Measurements from ENCODE around the gene EMC8.

EMC8 gene

GRCh38 chr16:85806539-85806938 is 7.2 kb upstream of the EMC8 start:
- H3K9me3 ChIP-seq (ENCODE audit: control insufficient read depth in 2 of 2, low read length in 2 of 2) = no peaks in the 10 kb centered on the region
- H3K4me3 ChIP-seq (ENCODE audit: low read length in 2 of 2) = no peak overlapping the region
- H3K27ac ChIP-seq (ENCODE audit: low read depth in 2 of 2, low read length in 2 of 2) = no peak overlapping the region
- no peaks in the 10 kb centered on the region for H3K4me1 ChIP-seq (ENCODE audit: control insufficient read depth in 2 of 2, insufficient read depth in 2 of 2, low read length in 2 of 2)
- H3K27me3 ChIP-seq (ENCODE audit: control insufficient read depth in 2 of 2, insufficient read depth in 2 of 2, low read length in 2 of 2) = peaks cover 0 to under 1% of the 10 kb centered on the region in 2 donors
- H3K36me3 ChIP-seq (ENCODE audit: control insufficient read depth in 2 of 2, insufficient read depth in 2 of 2, low read length in 2 of 2) = peaks cover 47 to 54% of the 10 kb centered on the region in 2 donors
- H3K9ac ChIP-seq (ENCODE audit: low read depth in 1 of 2, low read length in 2 of 2) = no peak overlapping the region

- Histone ChIP-seq H3K9ac (ENCODE audit: low read depth in 1 of 2, low read length in 2 of 2) (no peak overlapping the region), H3K27me3 (ENCODE audit: control insufficient read depth in 2 of 2, insufficient read depth in 2 of 2, low read length in 2 of 2) (no peaks in the 10 kb centered on the region), H3K36me3 (ENCODE audit: control insufficient read depth in 2 of 2, insufficient read depth in 2 of 2, low read length in 2 of 2) (peaks cover 52 to 56% of the 10 kb centered on the region in 2 donors), H3K27ac (ENCODE audit: low read depth in 2 of 2, low read length in 2 of 2) (no peak overlapping the region), H3K4me3 (ENCODE audit: low read length in 2 of 2) (no peak overlapping the region), H3K4me1 (ENCODE audit: control insufficient read depth in 2 of 2, insufficient read depth in 2 of 2, low read length in 2 of 2) (peaks cover 0 to 8% of the 10 kb centered on the region in 2 donors), H3K9me3 (ENCODE audit: control insufficient read depth in 2 of 2, low read length in 2 of 2) (no peaks in the 10 kb centered on the region)
These were observed 6.2 kb upstream of the EMC8 start for GRCh38 chr16:85805442-85806045.

- Histone ChIP-seq H3K27ac (ENCODE audit: low read depth in 2 of 2, low read length in 2 of 2) (no peak overlapping the region), H3K36me3 (ENCODE audit: control insufficient read depth in 2 of 2, insufficient read depth in 2 of 2, low read length in 2 of 2) (peaks cover 52 to 56% of the 10 kb centered on the region in 2 donors), H3K9ac (ENCODE audit: low read depth in 1 of 2, low read length in 2 of 2) (no peak overlapping the region), H3K9me3 (ENCODE audit: control insufficient read depth in 2 of 2, low read length in 2 of 2) (no peaks in the 10 kb centered on the region), H3K27me3 (ENCODE audit: control insufficient read depth in 2 of 2, insufficient read depth in 2 of 2, low read length in 2 of 2) (no peaks in the 10 kb centered on the region), H3K4me1 (ENCODE audit: control insufficient read depth in 2 of 2, insufficient read depth in 2 of 2, low read length in 2 of 2) (peaks cover 7 to 15% of the 10 kb centered on the region in 2 donors), H3K4me3 (ENCODE audit: low read length in 2 of 2) (no peak overlapping the region)
These were observed 4.2 kb upstream of the EMC8 start for GRCh38 chr16:85803570-85803969.

- H3K36me3 ChIP-seq (ENCODE audit: control insufficient read depth in 2 of 2, insufficient read depth in 2 of 2, low read length in 2 of 2) = peaks cover 46 to 51% of the 10 kb centered on the region in 2 donors
- peak overlapping the region; percentile 93 to 98 for H3K9ac ChIP-seq (ENCODE audit: low read depth in 1 of 2, low read length in 2 of 2)
- no peaks in the 10 kb centered on the region for H3K27me3 ChIP-seq (ENCODE audit: control insufficient read depth in 2 of 2, insufficient read depth in 2 of 2, low read length in 2 of 2)
- peak overlapping the region; percentile 90 to 92 for H3K4me3 ChIP-seq (ENCODE audit: low read length in 2 of 2)
- H3K4me1 ChIP-seq (ENCODE audit: control insufficient read depth in 2 of 2, insufficient read depth in 2 of 2, low read length in 2 of 2) = peaks cover 14 to 22% of the 10 kb centered on the region in 2 donors
- no peaks in the 10 kb centered on the region for H3K9me3 ChIP-seq (ENCODE audit: control insufficient read depth in 2 of 2, low read length in 2 of 2)
- H3K27ac ChIP-seq (ENCODE audit: low read depth in 2 of 2, low read length in 2 of 2) = peak overlapping the region; percentile 88 to 93
These were observed 951 bp upstream of the EMC8 start for GRCh38 chr16:85800321-85800669.

GRCh38 chr16:85798901-85799496 is 345 bp downstream of the EMC8 start:
- Histone ChIP-seq H3K4me1 (ENCODE audit: control insufficient read depth in 2 of 2, insufficient read depth in 2 of 2, low read length in 2 of 2) (peaks cover 14 to 22% of the 10 kb centered on the region in 2 donors), H3K27me3 (ENCODE audit: control insufficient read depth in 2 of 2, insufficient read depth in 2 of 2, low read length in 2 of 2) (no peaks in the 10 kb centered on the region), H3K9ac (ENCODE audit: low read depth in 1 of 2, low read length in 2 of 2) (peak overlapping the region; percentile 79 to 98), H3K36me3 (ENCODE audit: control insufficient read depth in 2 of 2, insufficient read depth in 2 of 2, low read length in 2 of 2) (peaks cover 37 to 47% of the 10 kb centered on the region in 2 donors), H3K4me3 (ENCODE audit: low read length in 2 of 2) (peak overlapping the region; percentile 90 to 92), H3K27ac (ENCODE audit: low read depth in 2 of 2, low read length in 2 of 2) (peak overlapping the region; percentile 29 to 61), H3K9me3 (ENCODE audit: control insufficient read depth in 2 of 2, low read length in 2 of 2) (no peaks in the 10 kb centered on the region)

GRCh38 chr16:85798283-85798776 is 1.0 kb downstream of the EMC8 start:
- H3K4me1 ChIP-seq (ENCODE audit: control insufficient read depth in 2 of 2, insufficient read depth in 2 of 2, low read length in 2 of 2) = peaks cover 14 to 22% of the 10 kb centered on the region in 2 donors
- H3K9me3 ChIP-seq (ENCODE audit: control insufficient read depth in 2 of 2, low read length in 2 of 2) = no peaks in the 10 kb centered on the region
- no peak overlapping the region for H3K27ac ChIP-seq (ENCODE audit: low read depth in 2 of 2, low read length in 2 of 2)
- peak overlapping the region; percentile 90 to 92 for H3K4me3 ChIP-seq (ENCODE audit: low read length in 2 of 2)
- peaks cover 33 to 40% of the 10 kb centered on the region in 2 donors for H3K36me3 ChIP-seq (ENCODE audit: control insufficient read depth in 2 of 2, insufficient read depth in 2 of 2, low read length in 2 of 2)
- no peaks in the 10 kb centered on the region for H3K27me3 ChIP-seq (ENCODE audit: control insufficient read depth in 2 of 2, insufficient read depth in 2 of 2, low read length in 2 of 2)
- peak overlapping the region; percentile 79 to 98 for H3K9ac ChIP-seq (ENCODE audit: low read depth in 1 of 2, low read length in 2 of 2)

GRCh38 chr16:85796599-85796998 is 2.7 kb downstream of the EMC8 start:
- H3K27me3 ChIP-seq (ENCODE audit: control insufficient read depth in 2 of 2, insufficient read depth in 2 of 2, low read length in 2 of 2) = no peaks in the 10 kb centered on the region
- H3K36me3 ChIP-seq (ENCODE audit: control insufficient read depth in 2 of 2, insufficient read depth in 2 of 2, low read length in 2 of 2) = peaks cover 19 to 33% of the 10 kb centered on the region in 2 donors
- peaks cover 14 to 22% of the 10 kb centered on the region in 2 donors for H3K4me1 ChIP-seq (ENCODE audit: control insufficient read depth in 2 of 2, insufficient read depth in 2 of 2, low read length in 2 of 2)
- no peak overlapping the region for H3K4me3 ChIP-seq (ENCODE audit: low read length in 2 of 2)
- H3K9me3 ChIP-seq (ENCODE audit: control insufficient read depth in 2 of 2, low read length in 2 of 2) = no peaks in the 10 kb centered on the region
- H3K27ac ChIP-seq (ENCODE audit: low read depth in 2 of 2, low read length in 2 of 2) = no peak overlapping the region
- H3K9ac ChIP-seq (ENCODE audit: low read depth in 1 of 2, low read length in 2 of 2) = no peak overlapping the region

- no peak overlapping the region for H3K4me3 ChIP-seq (ENCODE audit: low read length in 2 of 2)
- H3K9ac ChIP-seq (ENCODE audit: low read depth in 1 of 2, low read length in 2 of 2) = no peak overlapping the region
- H3K4me1 ChIP-seq (ENCODE audit: control insufficient read depth in 2 of 2, insufficient read depth in 2 of 2, low read length in 2 of 2) = peaks cover 14 to 20% of the 10 kb centered on the region in 2 donors
- no peak overlapping the region for H3K27ac ChIP-seq (ENCODE audit: low read depth in 2 of 2, low read length in 2 of 2)
- no peaks in the 10 kb centered on the region for H3K9me3 ChIP-seq (ENCODE audit: control insufficient read depth in 2 of 2, low read length in 2 of 2)
- no peaks in the 10 kb centered on the region for H3K27me3 ChIP-seq (ENCODE audit: control insufficient read depth in 2 of 2, insufficient read depth in 2 of 2, low read length in 2 of 2)
- H3K36me3 ChIP-seq (ENCODE audit: control insufficient read depth in 2 of 2, insufficient read depth in 2 of 2, low read length in 2 of 2) = peaks cover 15 to 30% of the 10 kb centered on the region in 2 donors
These were observed 3.2 kb downstream of the EMC8 start for GRCh38 chr16:85796152-85796551.

- no peak overlapping the region for H3K27ac ChIP-seq (ENCODE audit: low read depth in 2 of 2, low read length in 2 of 2)
- H3K4me3 ChIP-seq (ENCODE audit: low read length in 2 of 2) = no peak overlapping the region
- H3K27me3 ChIP-seq (ENCODE audit: control insufficient read depth in 2 of 2, insufficient read depth in 2 of 2, low read length in 2 of 2) = no peaks in the 10 kb centered on the region
- peaks cover 10 to 12% of the 10 kb centered on the region in 2 donors for H3K4me1 ChIP-seq (ENCODE audit: control insufficient read depth in 2 of 2, insufficient read depth in 2 of 2, low read length in 2 of 2)
- no peak overlapping the region for H3K9ac ChIP-seq (ENCODE audit: low read depth in 1 of 2, low read length in 2 of 2)
- H3K36me3 ChIP-seq (ENCODE audit: control insufficient read depth in 2 of 2, insufficient read depth in 2 of 2, low read length in 2 of 2) = peaks cover 14 to 30% of the 10 kb centered on the region in 2 donors
- H3K9me3 ChIP-seq (ENCODE audit: control insufficient read depth in 2 of 2, low read length in 2 of 2) = no peaks in the 10 kb centered on the region
These were observed 4.6 kb downstream of the EMC8 start for GRCh38 chr16:85794696-85795095.

GRCh38 chr16:85793662-85794298 is 5.6 kb downstream of the EMC8 start:
- Histone ChIP-seq H3K4me1 (ENCODE audit: control insufficient read depth in 2 of 2, insufficient read depth in 2 of 2, low read length in 2 of 2) (peaks cover 9% of the 10 kb centered on the region in 2 donors), H3K27ac (ENCODE audit: low read depth in 2 of 2, low read length in 2 of 2) (no peak overlapping the region), H3K9me3 (ENCODE audit: control insufficient read depth in 2 of 2, low read length in 2 of 2) (no peaks in the 10 kb centered on the region), H3K9ac (ENCODE audit: low read depth in 1 of 2, low read length in 2 of 2) (no peak overlapping the region), H3K27me3 (ENCODE audit: control insufficient read depth in 2 of 2, insufficient read depth in 2 of 2, low read length in 2 of 2) (no peaks in the 10 kb centered on the region), H3K4me3 (ENCODE audit: low read length in 2 of 2) (no peak overlapping the region), H3K36me3 (ENCODE audit: control insufficient read depth in 2 of 2, insufficient read depth in 2 of 2, low read length in 2 of 2) (peaks cover 17 to 33% of the 10 kb centered on the region in 2 donors)
